Heart left ventricle (tissue), 16 donors: ENCODE data around the gene GRIP1. TPM values are rescaled to one million over a fixed set of nuclear protein-coding genes. Genes with fewer than 3 reads are reported as not detected.

ENCODE experiments used
- ATAC-seq, 4 donors: fragments of 200-7000 bp; cut with Tn5 transposase; one replicate each; pipeline ENCODE4 v1.9.1; 2020 to 2022; ENCODE audit warnings: moderate library complexity in 4 of 4, mild to moderate bottlenecking in 3 of 4, moderate number of reproducible peaks in 1 of 4
- DNase-seq, 5 donors: peaks; one replicate each; pipeline ENCODE4 v3.0.0-alpha.2; 2020
- H3K27ac ChIP-seq, 12 donors: fragments of 200-600 bp; sonication (generic) in 4 of 12; one replicate each; pipeline versions ENCODE4 v1.5.0 to v1.8.0; 2016 to 2022; ENCODE audit warnings: mild to moderate bottlenecking in 2 of 12
- H3K27me3 ChIP-seq, 9 donors: fragments of 200-600 bp; sonication (generic) in 2 of 9; one replicate each; pipeline versions ENCODE4 v1.5.1 to v1.8.0; 2016 to 2022; ENCODE audit warnings: mild to moderate bottlenecking in 3 of 9
- H3K36me3 ChIP-seq, 9 donors: fragments of 200-600 bp; sonication (generic) in 2 of 9; one replicate each; pipeline versions ENCODE4 v1.5.0 to v1.8.0; 2018 to 2022; ENCODE audit warnings: mild to moderate bottlenecking in 2 of 9
- H3K4me1 ChIP-seq, 12 donors: fragments of 200-600 bp; sonication (generic) in 4 of 12; one replicate each; pipeline versions ENCODE4 v1.5.0 to v1.8.0; 2016 to 2022; ENCODE audit warnings: mild to moderate bottlenecking in 3 of 12
- H3K4me3 ChIP-seq, 12 donors: fragments of 200-600 bp; sonication (generic) in 4 of 12; one replicate each; pipeline versions ENCODE4 v1.5.0 to v1.8.0; 2017 to 2022; ENCODE audit warnings: mild to moderate bottlenecking in 9 of 12, moderate library complexity in 4 of 12
- H3K9me3 ChIP-seq, 12 donors: fragments of 200-600 bp; sonication (generic) in 4 of 12; one replicate each; pipeline versions ENCODE4 v1.5.0 to v1.8.0; 2016 to 2022; ENCODE audit warnings: mild to moderate bottlenecking in 1 of 12
- CTCF ChIP-seq, 12 donors: fragments of 200-600 bp; sonication (generic) in 4 of 12; IDR thresholded peaks; one replicate each; pipeline versions ENCODE4 v1.5.0 to v1.8.0; 2018 to 2022; ENCODE audit warnings: antibody characterized with exemption in 12 of 12, mild to moderate bottlenecking in 5 of 12
- POLR2A ChIP-seq, 2 donors: fragments of 450-650 bp; IDR thresholded peaks; one replicate each; pipeline ENCODE4 v1.6.1; 2017; ENCODE audit warnings: antibody characterized with exemption in 2 of 2, mild to moderate bottlenecking in 2 of 2, moderate library complexity in 2 of 2
- WGBS, 4 donors: extraction: QIAGEN DNeasy Blood & Tissue Kit in 2 of 4; methylation state at CpG; one replicate each; pipeline versions ENCODE4 v1.1.5 to v1.1.7; 2013 to 2018; 5-methylcytosine and 5-hydroxymethylcytosine counted together
- intact Hi-C, 10 donors: fragments of 100-400 bp; cut with DNase I; formaldehyde crosslinking; loops; one replicate each; pipeline versions ENCODE4 v1.11.1 to v1.14.2; 2022
- polyA plus RNA-seq, 2 donors: library from polyadenylated mRNA; stranded (reverse); fragments of 200-250 nt; gene quantifications; one replicate each; pipeline ENCODE4 v1.2.3, GENCODE V29; 2013
- total RNA-seq, 9 donors: library from RNA; depleted of rRNA in 2 of 9; stranded (reverse); fragments of >200 nt in 2 of 9; fragmentation: NEBNext Ultra II Directional in 3 of 9; extraction: Animal tissue kit (Norgen Biotek cat#: 25700) in 3 of 9; gene quantifications; one replicate each; pipeline versions ENCODE4 v1.1.0 to v1.2.4, GENCODE V29; 2016 to 2023
- donor health status: ischemic (EF 13 %, LVEDD 7.1; RV severe dilation, severe dysfunction).
- donor health status: healthy with polysubstance abuse.
- donor health status: DM: no; HTN: yes; CAD: no.
- donor health status: DM: no; HTN: no; CAD: no.
- donor health status: ischemic (EF 25% LVEDD 6.9; RV normal size, moderate dysfunction).
- donor health status: ischemic (EF 25% LVEDD 5.7; RV mildly dilated, moderate dysfunction).
- donor health status: healthy.
- donor health status: DM: yes; HTN: yes; CAD: no.
- donor health status: ischemic (EF 35%, LVEDD 5.7; RV mildly dilated, moderate dysfunction).
- donor health status: nonischemic (EF 11% LVEDD 7.7; RV severe dilation, severe dysfunction).
- donor health status: DM: yes; HTN: yes; CAD: no.
- donor health status: PGD.
- donor health status: ischemic (EF 29% LVEDD 5.4; RV normal size, mild dysfunction).
- donor health status: nonischemic (EF 23%, LVEDD 6.1; RV moderate dilation, normal function).

The GRIP1 gene
- total and polyA plus RNA-seq, 11 donors, result 0.30 to 8.4 (median 1.5) TPM

DNA sequence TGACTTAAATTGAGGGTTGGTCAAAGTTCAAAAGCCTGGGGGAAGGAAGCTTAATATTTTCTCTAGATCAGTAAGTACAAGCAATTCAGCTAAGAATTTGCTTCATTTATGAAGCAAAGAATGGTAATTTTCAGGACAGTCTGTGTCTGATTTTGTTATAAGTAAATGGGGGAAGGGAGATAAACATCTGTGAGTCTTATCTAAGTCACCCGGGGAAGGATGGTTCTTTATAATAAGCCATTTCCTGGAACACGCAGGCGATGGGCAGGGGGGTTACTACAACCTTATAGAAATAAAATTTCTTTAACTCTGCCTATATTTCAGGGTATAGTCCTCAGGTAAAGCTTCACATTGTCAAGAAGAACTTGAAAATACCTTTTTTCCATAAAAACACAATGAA, 333.7 kb downstream of the GRIP1 start:
- Histone ChIP-seq H3K4me3 (no peak overlapping the region), H3K27me3 (no peaks in the 10 kb centered on the region), H3K36me3 (peaks cover 0 to 30% (median 8%) of the 10 kb centered on the region in 9 donors), H3K27ac (no peak overlapping the region), H3K9me3 (peaks cover 0 to 41% (median 17%) of the 10 kb centered on the region in 12 donors), H3K4me1 (no peaks in the 10 kb centered on the region)
- ATAC-seq (no peak), DNase-seq (no peak)
- 67 to 75% (median 73%) methylated on average over 3 of the region's 3 CpGs for WGBS, 4 donors
- intact Hi-C loops, result no loop called here
- TF ChIP-seq POLR2A (IDR thresholded peaks at IDR 0.05) (no peak), CTCF (IDR thresholded peaks at IDR 0.05) (no peak)

GRCh38 chr12:66341126-66341525, 337.8 kb downstream of the GRIP1 start:
- Histone ChIP-seq H3K9me3 (peaks cover 0 to 49% (median 18%) of the 10 kb centered on the region in 12 donors), H3K4me3 (no peak overlapping the region), H3K4me1 (no peaks in the 10 kb centered on the region), H3K36me3 (peaks cover 0 to 59% (median 10%) of the 10 kb centered on the region in 9 donors), H3K27me3 (no peaks in the 10 kb centered on the region), H3K27ac (no peak overlapping the region)
- ATAC-seq (no peak), DNase-seq (no peak)
- intact Hi-C loops, result no loop called here
- 92 to 97% (median 95%) methylated on average over 4 of the region's 4 CpGs for WGBS, 4 donors
- TF ChIP-seq CTCF (IDR thresholded peaks at IDR 0.05), result no peak
- TF ChIP-seq POLR2A (IDR thresholded peaks at IDR 0.05), result no peak

DNA sequence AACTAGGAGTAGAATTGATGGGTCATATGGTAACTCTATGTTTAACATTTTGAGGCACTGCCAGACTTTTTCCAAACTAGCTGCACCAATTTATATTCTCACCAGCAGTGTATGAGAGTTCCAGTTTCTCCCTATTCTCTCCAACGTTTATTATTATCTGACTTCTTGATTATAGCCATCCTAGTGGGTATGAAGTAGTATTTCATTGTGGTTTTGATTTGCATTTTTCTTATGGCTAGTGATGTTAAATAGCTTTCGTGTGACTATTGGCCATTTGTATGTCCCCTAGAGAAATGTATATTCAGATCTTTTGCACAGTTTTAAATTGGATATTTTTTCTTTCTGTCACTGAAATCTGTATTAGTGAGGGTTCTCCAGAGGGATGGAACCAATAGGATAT, 338.7 kb downstream of the GRIP1 start:
- Histone ChIP-seq H3K27ac (no peak overlapping the region), H3K27me3 (no peaks in the 10 kb centered on the region), H3K4me1 (no peaks in the 10 kb centered on the region), H3K4me3 (no peak overlapping the region), H3K9me3 (peaks cover 0 to 48% (median 18%) of the 10 kb centered on the region in 12 donors), H3K36me3 (peaks cover 0 to 50% (median 10%) of the 10 kb centered on the region in 9 donors)
- DNase-seq, result no peak
- no peak for TF ChIP-seq POLR2A (IDR thresholded peaks at IDR 0.05)
- TF ChIP-seq CTCF (IDR thresholded peaks at IDR 0.05), result no peak
- intact Hi-C loops, result no loop called here
- 94 to 96% (median 95%) methylated on average over 2 of the region's 2 CpGs for WGBS, 4 donors
- ATAC-seq, result no peak

- peaks cover 0 to 29% (median 16%) of the 10 kb centered on the region in 12 donors for H3K9me3 ChIP-seq
- intact Hi-C loops, result no loop called here
- no peak overlapping the region for H3K27ac ChIP-seq
- no peaks in the 10 kb centered on the region for H3K27me3 ChIP-seq
- DNase-seq (no peak), ATAC-seq (no peak)
- TF ChIP-seq POLR2A (IDR thresholded peaks at IDR 0.05), result no peak
- TF ChIP-seq CTCF (IDR thresholded peaks at IDR 0.05), result no peak
- H3K4me3 ChIP-seq, result no peak overlapping the region
- peaks cover 0 to 44% (median 10%) of the 10 kb centered on the region in 9 donors for H3K36me3 ChIP-seq
- 76 to 87% (median 80%) methylated on average over 2 of the region's 2 CpGs for WGBS, 4 donors
- no peaks in the 10 kb centered on the region for H3K4me1 ChIP-seq
These were observed 341.4 kb downstream of the GRIP1 start for GRCh38 chr12:66337381-66338010.
